HepG2 (cell line): Measurements from ENCODE around the gene ZNF32. TPM values are rescaled to one million over a fixed set of nuclear protein-coding genes. Genes with fewer than 3 reads are reported as not detected.

Experiments used
- AHDC1 ChIP-seq: sonication (generic); formaldehyde crosslinking; IDR thresholded peaks from 2 replicates; pipeline ENCODE4 v1.5.1; 2020; ENCODE audit warnings: mild to moderate bottlenecking, missing genetic modification reagents, borderline replicate concordance
- EEA1 ChIP-seq: sonication (generic); formaldehyde crosslinking; IDR thresholded peaks from 2 replicates; pipeline ENCODE4 v1.5.1; 2020; ENCODE audit warnings: mild to moderate bottlenecking, missing genetic modification reagents, borderline replicate concordance
- ELF3 ChIP-seq: IDR thresholded peaks from 2 replicates; pipeline ENCODE4 v1.6.1; 2016; ENCODE audit warnings: missing genetic modification reagents, missing compliant biosample characterization
- EP300 ChIP-seq, 3 experiments: sonication (generic) in 1 of 3; formaldehyde crosslinking in 1 of 3; IDR thresholded peaks; 2 replicates each; pipeline versions ENCODE4 v1.5.1 to v1.6.1; 2011 to 2020; ENCODE audit warnings: low read depth in 2 of 3, low read length in 2 of 3, borderline replicate concordance in 1 of 3, improper control_type of control experiment in 1 of 3, mild to moderate bottlenecking in 1 of 3, missing genetic modification reagents in 1 of 3, moderate library complexity in 1 of 3
- KLF16 ChIP-seq, 2 experiments: sonication (generic) in 1 of 2; formaldehyde crosslinking in 1 of 2; IDR thresholded peaks; 2 replicates each; pipeline versions ENCODE4 v1.6.1 to v1.8.0; 2016 to 2023; ENCODE audit warnings: missing genetic modification reagents in 2 of 2, missing compliant biosample characterization in 1 of 2
- KMT2B ChIP-seq: IDR thresholded peaks from 2 replicates; pipeline ENCODE4 v1.6.1; 2016; ENCODE audit warnings: missing genetic modification reagents, missing compliant biosample characterization
- PHF20 ChIP-seq: sonication (generic); formaldehyde crosslinking; IDR thresholded peaks from 2 replicates; pipeline ENCODE4 v1.5.0; 2020; ENCODE audit warnings: mild to moderate bottlenecking, missing genetic modification reagents
- PHF8 ChIP-seq: sonication (generic); formaldehyde crosslinking; IDR thresholded peaks from 2 replicates; pipeline ENCODE4 v1.5.0; 2020; ENCODE audit warnings: missing genetic modification reagents
- SIN3B ChIP-seq: fragments of 150-350 bp; IDR thresholded peaks from 2 replicates; pipeline ENCODE4 v1.6.1; 2014; ENCODE audit warnings: low read length
- TEAD2 ChIP-seq: sonication (generic); formaldehyde crosslinking; IDR thresholded peaks from 2 replicates; pipeline ENCODE4 v1.9.0; 2021; ENCODE audit warnings: missing genetic modification reagents
- THAP8 ChIP-seq: sonication (generic); formaldehyde crosslinking; IDR thresholded peaks from 2 replicates; pipeline ENCODE4 v1.5.1; 2020; ENCODE audit warnings: missing genetic modification reagents, mild to moderate bottlenecking, borderline replicate concordance
- ZBTB46 ChIP-seq: sonication (generic); formaldehyde crosslinking; IDR thresholded peaks from 2 replicates; pipeline ENCODE4 v1.4.0; 2020; ENCODE audit warnings: mild to moderate bottlenecking, missing genetic modification reagents, borderline replicate concordance
- ZFP36L1 ChIP-seq: sonication (generic); formaldehyde crosslinking; IDR thresholded peaks from 2 replicates; pipeline ENCODE4 v1.8.0; 2022; ENCODE audit warnings: mild to moderate bottlenecking, missing genetic modification reagents, moderate library complexity
- ZNF136 ChIP-seq: sonication (generic); formaldehyde crosslinking; IDR thresholded peaks from 2 replicates; pipeline ENCODE4 v1.8.1; 2022; ENCODE audit warnings: low read depth, mild to moderate bottlenecking, moderate library complexity, missing genetic modification reagents
- ZNF225 ChIP-seq: sonication (generic); formaldehyde crosslinking; IDR thresholded peaks from 2 replicates; pipeline ENCODE4 v1.4.0; 2020; ENCODE audit warnings: mild to moderate bottlenecking, missing genetic modification reagents
- ZNF275 ChIP-seq: sonication (generic); formaldehyde crosslinking; IDR thresholded peaks from 2 replicates; pipeline ENCODE4 v1.8.0; 2022; ENCODE audit warnings: missing genetic modification reagents, mild to moderate bottlenecking, inconsistent platforms, borderline replicate concordance
- ZNF329 ChIP-seq: sonication (generic); formaldehyde crosslinking; IDR thresholded peaks from 2 replicates; pipeline ENCODE4 v1.9.0; 2021; ENCODE audit warnings: low read depth, mild to moderate bottlenecking, missing genetic modification reagents
- polyA plus RNA-seq, 8 experiments: library from polyadenylated mRNA; depleted of rRNA in 3 of 8; stranded (reverse) in 7 of 8; unstranded in 1 of 8; fragments of >200 nt; fragmentation: Illumina TruSeq in 4 of 8; extraction: Trizol in 4 of 8; gene quantifications; 2 replicates each; pipeline versions ENCODE4 v1.2.1 to v1.2.3, GENCODE V29; 2011 to 2016; ENCODE audit warnings: low read depth in 4 of 8, missing spikeins in 1 of 8, mixed read lengths in 1 of 8; ENCODE audit not compliant: insufficient read depth in 1 of 8
- total RNA-seq, 5 experiments: library from RNA; depleted of rRNA; stranded (reverse); fragments of >200 nt; fragmentation: Illumina TruSeq; extraction: Trizol; gene quantifications; 2 replicates each; pipeline ENCODE4 v1.2.3, GENCODE V29; 2016; ENCODE audit warnings: low read depth in 1 of 5

Gene ZNF32
- total and polyA plus RNA-seq, 2 of the 13 experiments (the other 11 are each of a cell fraction or from before 2014, with no cell fraction given), result 12.5 to 16.9 TPM

- TF ChIP-seq EEA1 (peak; percentile 82; the same call in 1 of the 2 replicates), EP300 (IDR thresholded peaks at IDR 0.05; ENCODE audit: low read depth in 2 of 2, low read length in 2 of 2) (no peak), EP300 (CRISPR knock-in tag; IDR thresholded peaks at IDR 0.05; ENCODE audit: borderline replicate concordance) (no peak), PHF20 (CRISPR knock-in tag) (no peak), KMT2B (CRISPR knock-in tag) (no peak), TEAD2 (no peak), ZNF136 (no peak), ZBTB46 (no peak), THAP8 (CRISPR knock-in tag) (0 out of 2 replicates have a peak, but pooled peaks have one; percentile 40), ZFP36L1 (CRISPR knock-in tag) (no peak), PHF8 (peak; percentile 81), ZNF275 (CRISPR knock-in tag) (no peak), SIN3B (no peak), AHDC1 (CRISPR knock-in tag) (no peak), KLF16 (CRISPR knock-in tag; IDR thresholded peaks at IDR 0.05) (no peak; a peak in 1 of 4 replicates), ZNF329 (CRISPR knock-in tag) (no peak), ZNF225 (CRISPR knock-in tag) (no peak), ELF3 (CRISPR knock-in tag) (peak; percentile 28; the same call in 1 of the 2 replicates)
These were observed at the start of gene ZNF32 (continued) for GRCh38 chr10:43648398-43649184.
